DND-41 (cell line): ENCODE data around the gene KRT24.
"Not testable (repeated sequence)": the region's sequence is repeated elsewhere in the genome, so short reads cannot be mapped to it uniquely, and the experiment has no call there.

Experiments
- CTCF ChIP-seq: IDR thresholded peaks from 2 replicates; pipeline ENCODE4 v1.5.1; 2012; ENCODE audit warnings: borderline replicate concordance, low read length, moderate library complexity, mild to moderate bottlenecking; ENCODE audit not compliant: poor library complexity, severe bottlenecking; ENCODE audit errors: extremely low read depth
- EZH2 ChIP-seq: IDR thresholded peaks from 3 replicates; pipeline ENCODE4 v1.6.1; 2012; ENCODE audit warnings: borderline replicate concordance, low read depth, mild to moderate bottlenecking, moderate library complexity, low read length, inconsistent platforms; ENCODE audit not compliant: severe bottlenecking

- TF ChIP-seq CTCF, EZH2: not testable (repeated sequence)
Measured at GRCh38 chr17:40748666-40749065, 45.1 kb upstream of the KRT24 start.
